ENCODE data around the gene SPRN.
"Not testable (repeated sequence)": the region's sequence is repeated elsewhere in the genome, so short reads cannot be mapped to it uniquely, and the experiment has no call there.

The SPRN gene

GRCh38 chr10:133456041-133456951 lies 31.9 kb upstream of the SPRN start:
- DNase-seq (ENCODE audit: low spot score): no peak

GRCh38 chr10:133455611-133456031 lies 31.2 kb upstream of the SPRN start:
- no peak for DNase-seq (ENCODE audit: low spot score)

GRCh38 chr10:133455196-133455595 lies 30.8 kb upstream of the SPRN start:
- DNase-seq (ENCODE audit: low spot score): no peak

GRCh38 chr10:133454204-133454893 lies 29.9 kb upstream of the SPRN start:
- DNase-seq (ENCODE audit: low spot score): no peak

- DNase-seq (ENCODE audit: low spot score): no peak
Measured at GRCh38 chr10:133453516-133454203, 29.2 kb upstream of the SPRN start, which contains the start of gene SCART1. Gene SCART1 (plus strand): TSS chr10:133453945. CDS start chr10:133453998, 53 bp downstream.

- no peak for DNase-seq (ENCODE audit: low spot score)
Measured at GRCh38 chr10:133452453-133452852, 28.0 kb upstream of the SPRN start.

GRCh38 chr10:133451346-133451745 lies 26.9 kb upstream of the SPRN start:
- DNase-seq (ENCODE audit: low spot score): no peak

- DNase-seq (ENCODE audit: low spot score): no peak
Measured at GRCh38 chr10:133448120-133448519, 23.7 kb upstream of the SPRN start.

GRCh38 chr10:133446979-133447378 lies 22.6 kb upstream of the SPRN start:
- DNase-seq (ENCODE audit: low spot score): no peak

- no peak for DNase-seq (ENCODE audit: low spot score)
Measured at GRCh38 chr10:133445751-133446708, 21.6 kb upstream of the SPRN start.

- no peak for DNase-seq (ENCODE audit: low spot score)
Measured at GRCh38 chr10:133445268-133445732, 20.9 kb upstream of the SPRN start.

- no peak for DNase-seq (ENCODE audit: low spot score)
Measured at GRCh38 chr10:133444342-133445267, 20.2 kb upstream of the SPRN start.

- DNase-seq (ENCODE audit: low spot score): no peak
Measured at GRCh38 chr10:133442967-133443924, 18.8 kb upstream of the SPRN start.

- no peak for DNase-seq (ENCODE audit: low spot score)
Measured at GRCh38 chr10:133442191-133442966, 18.0 kb upstream of the SPRN start.

- DNase-seq (ENCODE audit: low spot score): no peak
Measured at GRCh38 chr10:133441780-133442179, 17.4 kb upstream of the SPRN start.

GRCh38 chr10:133441356-133441755 lies 16.9 kb upstream of the SPRN start:
- DNase-seq (ENCODE audit: low spot score): not testable (repeated sequence)

GRCh38 chr10:133440633-133441285 lies 16.3 kb upstream of the SPRN start:
- no peak for DNase-seq (ENCODE audit: low spot score)

Data from hematopoietic multipotent progenitor cell treated with erythropoietin and hydrocortisone succinate and interleukin-3 and kit ligand, for 15 days (in vitro differentiated cells).